Measurements from ENCODE around the gene SLC24A3. TPM values are rescaled to one million over a fixed set of nuclear protein-coding genes. Genes with fewer than 3 reads are reported as not detected.

SLC24A3 gene
- total and polyA plus RNA-seq, 11 donors: 0.26 to 3.9 (median 0.77) TPM

DNA sequence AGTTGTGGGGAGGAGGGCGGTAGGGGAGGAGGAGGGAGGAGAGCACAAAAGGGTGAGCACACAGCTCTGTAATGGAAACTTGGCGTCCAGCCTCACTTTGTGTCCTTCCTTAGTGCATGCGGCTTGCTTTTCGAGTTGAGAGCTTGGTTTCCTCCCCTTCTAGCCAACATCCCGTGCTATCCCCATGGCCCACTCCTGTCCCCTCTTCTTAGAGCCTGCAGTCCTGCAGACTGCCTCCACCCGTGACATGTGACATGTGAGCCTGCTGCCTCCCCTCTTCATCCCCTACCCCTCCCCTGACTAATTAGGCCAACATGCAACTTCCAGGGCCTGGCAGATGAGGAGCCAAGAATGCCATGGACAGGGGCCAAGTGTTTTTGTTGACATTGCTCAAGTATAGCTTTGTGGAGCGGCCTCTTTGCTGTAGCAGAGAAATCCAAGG, 63.2 kb downstream of the SLC24A3 start:
- ATAC-seq (peak; percentile 91 to 96 (median 94)), DNase-seq (peak in 4 of 5 donors; percentile 79 to 85 (median 82))
- Histone ChIP-seq H3K9me3 (no peaks in the 10 kb centered on the region), H3K36me3 (no peaks in the 10 kb centered on the region), H3K27me3 (no peaks in the 10 kb centered on the region), H3K4me1 (peaks cover 0 to 22% (median 15%) of the 10 kb centered on the region in 12 donors), H3K4me3 (no peak overlapping the region), H3K27ac (peak overlapping the region in 9 of 12 donors; percentile 26 to 77 (median 48))
- 7 to 10% (median 9%) methylated on average over 5 to 7 of the region's 7 CpGs for WGBS, 4 donors
- TF ChIP-seq, protein P1, sequence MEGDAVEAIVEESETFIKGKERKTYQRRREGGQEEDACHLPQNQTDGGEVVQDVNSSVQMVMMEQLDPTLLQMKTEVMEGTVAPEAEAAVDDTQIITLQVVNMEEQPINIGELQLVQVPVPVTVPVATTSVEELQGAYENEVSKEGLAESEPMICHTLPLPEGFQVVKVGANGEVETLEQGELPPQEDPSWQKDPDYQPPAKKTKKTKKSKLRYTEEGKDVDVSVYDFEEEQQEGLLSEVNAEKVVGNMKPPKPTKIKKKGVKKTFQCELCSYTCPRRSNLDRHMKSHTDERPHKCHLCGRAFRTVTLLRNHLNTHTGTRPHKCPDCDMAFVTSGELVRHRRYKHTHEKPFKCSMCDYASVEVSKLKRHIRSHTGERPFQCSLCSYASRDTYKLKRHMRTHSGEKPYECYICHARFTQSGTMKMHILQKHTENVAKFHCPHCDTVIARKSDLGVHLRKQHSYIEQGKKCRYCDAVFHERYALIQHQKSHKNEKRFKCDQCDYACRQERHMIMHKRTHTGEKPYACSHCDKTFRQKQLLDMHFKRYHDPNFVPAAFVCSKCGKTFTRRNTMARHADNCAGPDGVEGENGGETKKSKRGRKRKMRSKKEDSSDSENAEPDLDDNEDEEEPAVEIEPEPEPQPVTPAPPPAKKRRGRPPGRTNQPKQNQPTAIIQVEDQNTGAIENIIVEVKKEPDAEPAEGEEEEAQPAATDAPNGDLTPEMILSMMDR (IDR thresholded peaks at IDR 0.05): no peak
- TF ChIP-seq POLR2A (IDR thresholded peaks at IDR 0.05): no peak
- intact Hi-C loops (cut with DNase I): loop anchor here in 1 of 10 donors (10.0 kb wide), 1 partner anchor 99 kb away; no protein-coding TSS in a partner anchor

DNA sequence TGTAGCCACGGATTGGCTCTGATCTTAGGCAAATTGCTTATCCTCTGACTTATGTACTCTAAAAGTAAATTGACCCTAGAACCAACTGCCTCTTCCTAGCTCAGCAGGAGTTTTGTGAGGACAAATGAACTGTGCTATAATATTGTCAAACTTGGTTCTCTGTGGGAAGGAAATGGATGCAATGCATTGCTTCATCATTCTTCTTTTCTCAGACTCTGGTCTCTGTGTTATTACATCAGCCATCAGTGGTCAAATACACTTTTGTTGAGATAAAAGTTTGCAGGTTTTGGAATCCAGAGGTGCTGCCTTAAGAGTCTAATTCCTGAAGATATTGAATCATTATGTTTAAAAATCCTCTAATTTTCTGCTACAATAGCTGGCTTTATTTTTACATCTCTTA, 64.9 kb downstream of the SLC24A3 start:
- no peaks in the 10 kb centered on the region for H3K9me3 ChIP-seq
- no peak for TF ChIP-seq POLR2A (IDR thresholded peaks at IDR 0.05)
- TF ChIP-seq, protein P1 (IDR thresholded peaks at IDR 0.05): no peak
- no peaks in the 10 kb centered on the region for H3K27me3 ChIP-seq
- intact Hi-C loops (cut with DNase I): loop anchor here in 1 of 10 donors (10.0 kb wide), 1 partner anchor 97 kb away; no protein-coding TSS in a partner anchor
- H3K27ac ChIP-seq: no peak overlapping the region
- DNase-seq (no peak), ATAC-seq (no peak)
- 79 to 91% (median 86%) methylated on average over 1 of the region's 1 CpG for whole genome bisulfite sequencing, 4 donors
- no peak overlapping the region for H3K4me3 ChIP-seq
- peaks cover 0 to 22% (median 15%) of the 10 kb centered on the region in 12 donors for H3K4me1 ChIP-seq
- no peaks in the 10 kb centered on the region for H3K36me3 ChIP-seq

DNA sequence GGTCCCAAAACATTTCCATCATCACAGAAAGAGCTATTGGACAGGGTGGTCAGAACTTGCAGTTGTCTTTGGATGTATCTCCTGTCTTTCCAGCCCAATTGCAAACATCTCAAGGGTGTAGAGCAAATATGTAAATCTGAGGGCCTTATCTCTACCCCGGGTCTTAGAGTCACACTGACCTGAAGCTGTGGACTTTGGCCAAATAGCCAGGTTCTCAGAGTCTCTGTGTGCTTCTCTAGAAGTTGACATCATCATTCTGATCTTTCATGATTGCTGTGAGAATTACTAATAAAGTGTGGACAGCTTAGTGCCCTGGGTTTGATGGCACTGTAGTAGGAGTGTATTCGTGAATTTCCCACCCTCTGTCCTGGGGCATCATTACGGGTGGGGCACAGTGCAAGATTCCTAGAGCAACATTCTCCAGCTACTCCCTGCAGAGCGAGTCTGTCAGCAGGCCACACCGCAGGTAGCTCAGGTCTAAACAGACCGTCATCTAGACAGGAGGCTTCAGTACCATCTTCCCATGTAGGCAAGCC, 71.1 kb downstream of the SLC24A3 start:
- TF ChIP-seq, protein P1 (IDR thresholded peaks at IDR 0.05): no peak
- TF ChIP-seq POLR2A (IDR thresholded peaks at IDR 0.05): no peak
- WGBS, 4 donors: 80 to 87% (median 85%) methylated on average over 6 of the region's 6 CpGs
- Histone ChIP-seq H3K36me3 (no peaks in the 10 kb centered on the region), H3K27ac (peak overlapping the region in 1 of 12 donors; percentile 64), H3K4me1 (peaks cover 0 to 20% (median 0%) of the 10 kb centered on the region in 12 donors), H3K9me3 (no peaks in the 10 kb centered on the region), H3K27me3 (no peaks in the 10 kb centered on the region), H3K4me3 (no peak overlapping the region)
- no peak for DNase-seq
- no peak for ATAC-seq
- intact Hi-C loops (cut with DNase I): no loop called here

DNA sequence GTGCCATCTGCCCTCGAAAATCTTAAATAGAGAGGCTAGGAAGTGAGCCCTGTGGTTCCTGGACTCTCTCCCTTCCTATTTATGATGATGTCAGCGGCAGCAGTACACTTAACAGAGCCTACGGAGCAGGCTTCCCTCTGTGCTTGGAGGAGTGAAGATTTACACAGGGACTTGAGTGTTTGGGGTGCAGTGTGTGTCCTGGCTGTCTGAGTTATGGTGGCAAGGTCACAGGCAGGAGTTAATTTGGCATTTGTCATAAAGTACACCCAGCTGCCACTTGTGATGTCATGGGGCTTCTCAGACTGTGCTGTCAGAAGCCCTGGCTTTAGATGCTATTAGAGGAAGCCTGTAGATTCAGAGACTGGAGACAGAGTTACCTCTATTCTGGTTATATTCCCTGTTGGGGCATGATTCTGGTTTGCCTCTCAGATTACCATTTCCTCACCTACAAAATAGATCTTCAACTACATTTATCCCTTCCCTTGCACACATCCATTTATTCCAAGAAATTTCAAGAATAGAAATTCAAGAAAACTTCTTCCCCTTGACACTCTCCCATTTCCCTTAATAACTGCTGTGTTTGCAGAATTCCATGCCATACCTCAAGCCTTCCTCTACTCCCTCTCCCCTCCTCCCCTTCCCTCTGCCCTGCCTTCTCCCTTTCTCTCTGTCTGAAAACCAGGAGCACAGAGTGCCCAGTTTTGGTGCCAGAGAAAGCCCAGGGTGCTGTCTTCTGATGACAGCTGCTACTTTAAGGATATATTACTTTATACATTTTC, 72.1 kb downstream of the SLC24A3 start:
- WGBS, 4 donors: 23 to 51% (median 47%) methylated on average over 3 of the region's 3 CpGs
- peak in 1 of 4 donors; percentile 43 for ATAC-seq

More for the DNA sequence above, 72.1 kb downstream of the SLC24A3 start:
- Histone ChIP-seq H3K36me3 (no peaks in the 10 kb centered on the region), H3K27ac (peak overlapping the region in 1 of 12 donors; percentile 64), H3K9me3 (no peaks in the 10 kb centered on the region), H3K27me3 (no peaks in the 10 kb centered on the region), H3K4me1 (peaks cover 0 to 20% (median 0%) of the 10 kb centered on the region in 12 donors), H3K4me3 (no peak overlapping the region)
- intact Hi-C loops (cut with DNase I): no loop called here
- TF ChIP-seq, protein P1 (IDR thresholded peaks at IDR 0.05): no peak
- no peak for TF ChIP-seq POLR2A (IDR thresholded peaks at IDR 0.05)
- DNase-seq: no peak

All from heart left ventricle (tissue), 16 donors.